ENCODE data around the gene APMAP. TPM values are rescaled to one million over a fixed set of nuclear protein-coding genes. Genes with fewer than 3 reads are reported as not detected.

Gene APMAP
- polyA plus RNA-seq, 1 of the 3 experiments (the other 2 are of a cell fraction), result 107 TPM

- H3K9me3 ChIP-seq, result no peaks in the 10 kb centered on the region
- no peaks in the 10 kb centered on the region for H3K36me3 ChIP-seq (replicated peaks in 1 of 2; ENCODE audit: control insufficient read depth in 1 of 2, insufficient read depth in 2 of 2, low read length in 1 of 2)
- H3K4me1 ChIP-seq (ENCODE audit: control insufficient read depth in 1 of 2, insufficient read depth in 2 of 2, low read depth in 1 of 2, low read length in 1 of 2), result no peaks in the 10 kb centered on the region; a peak in 1 of 4 replicates
- H4K20me1 ChIP-seq (ENCODE audit: insufficient read depth), result no peaks in the 10 kb centered on the region
- WGBS (ENCODE audit: low lambda C conversion rate), result 78% methylated on average over 9 of the region's 11 CpGs
- TF ChIP-seq FOSL2 (IDR thresholded peaks at IDR 0.05; ENCODE audit: borderline replicate concordance, low read depth) (no peak), EZH2phosphoT487 (IDR thresholded peaks at IDR 0.05; ENCODE audit: borderline replicate concordance, low read depth) (no peak), TCF12 (IDR thresholded peaks at IDR 0.05) (no peak), POLR2AphosphoS5 (IDR thresholded peaks at IDR 0.05; ENCODE audit: low read depth, low read length) (no peak)
- no peak for DNase-seq
- H3K27ac ChIP-seq (ENCODE audit: low read depth in 2 of 2, low read length in 1 of 2), result no peak overlapping the region
- no peaks in the 10 kb centered on the region for H3K9me2 ChIP-seq
- H3K4me2 ChIP-seq, result no peak overlapping the region
- CTCF ChIA-PET, result interaction anchor here (2.7 kb wide), 1 partner anchor 13 kb away, joined by 10 read pairs; no protein-coding TSS in a partner anchor
- H3F3A ChIP-seq (replicated peaks; ENCODE audit: insufficient read depth), result no peaks in the 10 kb centered on the region
- H2AFZ ChIP-seq (ENCODE audit: low read depth), result no peak overlapping the region
- POLR2A ChIA-PET, result no interaction called here
- H3K79me2 ChIP-seq (ENCODE audit: insufficient read depth), result no peaks in the 10 kb centered on the region
- no peaks in the 10 kb centered on the region for H3K27me3 ChIP-seq (ENCODE audit: insufficient read depth)
- H3K9ac ChIP-seq, result no peak overlapping the region
- H3K4me3 ChIP-seq (ENCODE audit: low read depth in 2 of 2, low read length in 1 of 2), result no peak overlapping the region
Observed at GRCh38 chr20:25008388-25009217, 16.1 kb upstream of the APMAP start.

GRCh38 chr20:25007491-25008305 is 15.1 kb upstream of the APMAP start:
- WGBS (ENCODE audit: low lambda C conversion rate), result 74% methylated on average over 11 of the region's 22 CpGs

More at GRCh38 chr20:25007491-25008305, 15.1 kb upstream of the APMAP start:
- POLR2A ChIA-PET, result no interaction called here
- TF ChIP-seq USF2 (IDR thresholded peaks at IDR 0.05; ENCODE audit: borderline replicate concordance, low read depth, low read length) (no peak), TAF1 (IDR thresholded peaks at IDR 0.05; ENCODE audit: borderline replicate concordance, low read depth, low read length) (no peak), SIN3A (IDR thresholded peaks at IDR 0.05; ENCODE audit: borderline replicate concordance, low read depth, low read length) (no peak), GATA2 (CRISPR knock-in tag; IDR thresholded peaks at IDR 0.05) (no peak), RCOR1 (IDR thresholded peaks at IDR 0.05; ENCODE audit: low read length) (no peak), NFIC (IDR thresholded peaks at IDR 0.05; ENCODE audit: borderline replicate concordance) (no peak), SMC3 (IDR thresholded peaks at IDR 0.05; ENCODE audit: low read depth, low read length) (no peak), USF1 (IDR thresholded peaks at IDR 0.05; ENCODE audit: borderline replicate concordance, low read depth) (no peak), PBX3 (IDR thresholded peaks at IDR 0.05) (no peak), CTCF (IDR thresholded peaks at IDR 0.05) (no peak), EP300 (IDR thresholded peaks at IDR 0.05; ENCODE audit: borderline replicate concordance in 1 of 2, low read depth in 1 of 2, low read length in 1 of 2) (no peak)
- DNase-seq, result no peak
- Histone ChIP-seq H3K9ac (no peak overlapping the region), H3K27ac (ENCODE audit: low read depth in 2 of 2, low read length in 1 of 2) (no peak overlapping the region), H3F3A (replicated peaks; ENCODE audit: insufficient read depth) (no peaks in the 10 kb centered on the region), H3K79me2 (ENCODE audit: insufficient read depth) (no peaks in the 10 kb centered on the region), H3K27me3 (ENCODE audit: insufficient read depth) (no peaks in the 10 kb centered on the region), H3K4me1 (ENCODE audit: control insufficient read depth in 1 of 2, insufficient read depth in 2 of 2, low read depth in 1 of 2, low read length in 1 of 2) (no peaks in the 10 kb centered on the region; a peak in 1 of 4 replicates), H3K4me3 (ENCODE audit: low read depth in 2 of 2, low read length in 1 of 2) (no peak overlapping the region), H4K20me1 (ENCODE audit: insufficient read depth) (no peaks in the 10 kb centered on the region), H3K9me2 (no peaks in the 10 kb centered on the region), H2AFZ (ENCODE audit: low read depth) (no peak overlapping the region), H3K4me2 (no peak overlapping the region), H3K36me3 (replicated peaks in 1 of 2; ENCODE audit: control insufficient read depth in 1 of 2, insufficient read depth in 2 of 2, low read length in 1 of 2) (no peaks in the 10 kb centered on the region), H3K9me3 (no peaks in the 10 kb centered on the region)
- CTCF ChIA-PET, result interaction anchor here (0.6 to 2.7 kb wide), 3 partner anchors 12 to 71 kb away, joined by 3 to 10 read pairs (median 3); no protein-coding TSS in a partner anchor
